Measurements from ENCODE around the gene EFCAB14. TPM values are rescaled to one million over a fixed set of nuclear protein-coding genes. Genes with fewer than 3 reads are reported as not detected.

The EFCAB14 gene
- total RNA-seq, 1 donor from 2014 or later, result 67.3 TPM

DNA sequence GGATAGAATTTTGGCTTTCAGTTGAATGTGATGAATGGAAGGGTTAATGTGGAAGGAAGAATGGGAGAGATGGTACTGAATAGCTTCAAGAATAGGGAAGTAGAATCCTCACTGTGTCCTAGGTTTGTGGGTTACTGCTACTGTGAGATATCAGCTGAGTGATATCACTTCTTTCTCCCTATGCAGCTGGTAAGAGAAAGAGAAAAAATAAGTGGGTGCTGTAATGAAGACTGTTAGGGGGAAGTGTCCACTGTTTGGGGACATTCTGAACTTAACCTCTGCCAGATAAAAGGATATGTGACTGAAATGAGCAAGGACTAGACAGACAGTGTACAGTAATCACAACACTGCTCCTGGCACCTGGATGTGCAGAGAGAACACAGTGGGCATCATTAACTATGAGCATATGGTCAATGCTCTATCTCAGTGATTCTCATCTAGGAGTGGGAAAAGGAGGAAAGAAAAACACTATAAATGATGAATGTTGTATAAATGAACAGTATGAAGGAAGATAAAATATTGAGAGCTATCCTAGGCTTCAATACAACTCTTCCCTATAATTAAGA, 76.7 kb downstream of the EFCAB14 start:
- H3K4me1 ChIP-seq, result peaks cover 11% of the 10 kb centered on the region
- H3K9me3 ChIP-seq, result no peaks in the 10 kb centered on the region
- no peak for DNase-seq (ENCODE audit: extremely low spot score in 2 of 2)
- intact Hi-C loops (cut with DNase I), result no loop called here
- H3K36me3 ChIP-seq, result peaks cover 0 to 8% of the 10 kb centered on the region in 2 donors
- no peak overlapping the region for H3K27ac ChIP-seq
- H3K4me3 ChIP-seq, result no peak overlapping the region
- H3K27me3 ChIP-seq, result no peaks in the 10 kb centered on the region
- TF ChIP-seq, protein P1, sequence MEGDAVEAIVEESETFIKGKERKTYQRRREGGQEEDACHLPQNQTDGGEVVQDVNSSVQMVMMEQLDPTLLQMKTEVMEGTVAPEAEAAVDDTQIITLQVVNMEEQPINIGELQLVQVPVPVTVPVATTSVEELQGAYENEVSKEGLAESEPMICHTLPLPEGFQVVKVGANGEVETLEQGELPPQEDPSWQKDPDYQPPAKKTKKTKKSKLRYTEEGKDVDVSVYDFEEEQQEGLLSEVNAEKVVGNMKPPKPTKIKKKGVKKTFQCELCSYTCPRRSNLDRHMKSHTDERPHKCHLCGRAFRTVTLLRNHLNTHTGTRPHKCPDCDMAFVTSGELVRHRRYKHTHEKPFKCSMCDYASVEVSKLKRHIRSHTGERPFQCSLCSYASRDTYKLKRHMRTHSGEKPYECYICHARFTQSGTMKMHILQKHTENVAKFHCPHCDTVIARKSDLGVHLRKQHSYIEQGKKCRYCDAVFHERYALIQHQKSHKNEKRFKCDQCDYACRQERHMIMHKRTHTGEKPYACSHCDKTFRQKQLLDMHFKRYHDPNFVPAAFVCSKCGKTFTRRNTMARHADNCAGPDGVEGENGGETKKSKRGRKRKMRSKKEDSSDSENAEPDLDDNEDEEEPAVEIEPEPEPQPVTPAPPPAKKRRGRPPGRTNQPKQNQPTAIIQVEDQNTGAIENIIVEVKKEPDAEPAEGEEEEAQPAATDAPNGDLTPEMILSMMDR (IDR thresholded peaks at IDR 0.05), result no peak
- no peak for TF ChIP-seq POLR2A (IDR thresholded peaks at IDR 0.05)
- no peak for TF ChIP-seq POLR2AphosphoS5 (IDR thresholded peaks at IDR 0.05; ENCODE audit: insufficient read depth in 1 of 2, low read depth in 1 of 2)

DNA sequence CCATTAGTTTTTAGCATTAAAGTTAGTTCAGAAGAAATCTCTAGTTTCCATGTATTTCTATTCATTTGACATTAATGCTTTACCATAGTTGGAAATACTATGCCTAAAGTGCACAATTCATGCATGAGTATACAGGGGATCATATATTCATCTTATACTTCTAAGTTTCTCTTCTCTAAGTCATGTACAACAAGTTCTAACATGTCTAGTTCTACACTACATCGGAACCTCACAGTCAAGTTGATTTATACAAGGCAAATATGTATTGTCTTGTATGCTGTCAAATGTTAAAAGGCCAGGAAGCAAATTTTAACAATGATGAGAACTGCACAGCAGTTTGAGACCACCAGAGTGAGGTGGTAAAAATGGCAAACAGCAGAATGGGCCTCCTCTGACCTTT, 79.4 kb downstream of the EFCAB14 start:
- H3K36me3 ChIP-seq, result peaks cover 0 to 21% of the 10 kb centered on the region in 2 donors
- H3K4me1 ChIP-seq, result peaks cover 11% of the 10 kb centered on the region
- TF ChIP-seq, protein P1 (IDR thresholded peaks at IDR 0.05), result no peak
- TF ChIP-seq POLR2AphosphoS5 (IDR thresholded peaks at IDR 0.05; ENCODE audit: insufficient read depth in 1 of 2, low read depth in 1 of 2) (no peak), POLR2A (IDR thresholded peaks at IDR 0.05) (no peak)

DNA sequence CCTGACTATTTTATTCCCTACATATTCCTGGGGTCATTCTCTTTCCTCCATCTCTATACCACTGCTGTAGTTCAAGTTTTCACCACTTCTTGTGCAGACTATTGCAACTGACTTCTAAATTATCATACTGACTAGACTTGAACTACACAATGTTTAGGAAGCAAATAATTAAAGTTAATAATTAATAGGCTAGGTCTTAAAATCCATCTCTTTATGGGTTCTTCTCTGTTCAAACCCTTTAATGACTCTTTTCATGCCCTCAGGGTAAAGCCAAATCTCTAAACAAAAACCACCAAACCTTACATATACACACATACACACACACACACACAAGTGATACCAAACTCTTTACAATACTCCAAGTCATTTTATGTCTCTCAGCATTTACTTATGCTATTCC, 80.0 kb downstream of the EFCAB14 start:
- no peak overlapping the region for H3K27ac ChIP-seq

More for the DNA sequence above, 79.4 kb downstream of the EFCAB14 start:
- Histone ChIP-seq H3K27me3 (no peaks in the 10 kb centered on the region), H3K4me3 (no peak overlapping the region), H3K27ac (no peak overlapping the region), H3K9me3 (no peaks in the 10 kb centered on the region)
- intact Hi-C loops (cut with DNase I), result no loop called here
- DNase-seq (ENCODE audit: extremely low spot score in 2 of 2), result no peak

DNA sequence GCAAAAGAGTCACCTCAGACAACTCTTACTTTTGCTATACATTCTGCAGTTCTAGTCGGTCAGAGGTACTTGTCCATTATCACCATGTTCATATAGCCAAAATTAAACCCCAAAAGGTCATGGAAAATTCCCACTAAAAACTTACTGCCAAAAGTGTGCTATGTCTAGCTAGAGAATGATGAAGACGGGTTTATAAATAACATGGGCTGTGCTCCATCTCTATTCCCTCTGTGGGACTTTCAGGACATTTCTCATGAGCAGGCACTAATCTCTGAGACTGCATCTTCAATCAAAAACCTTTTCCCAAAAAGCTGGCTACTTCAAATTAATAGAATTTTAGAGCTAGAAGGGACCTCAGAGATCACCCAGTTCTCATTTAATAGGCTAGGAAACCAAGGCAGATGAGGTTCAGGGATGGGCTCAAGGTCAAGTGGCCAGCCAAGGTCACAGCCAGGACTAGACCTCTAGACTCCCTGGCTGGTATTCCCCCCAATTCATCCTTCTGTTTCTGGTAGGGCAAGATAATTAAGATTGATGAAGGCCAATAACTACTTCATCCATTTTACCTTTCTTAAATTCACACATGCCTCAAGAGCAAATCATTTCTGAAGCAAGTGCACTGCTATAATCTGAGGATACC, 81.3 kb downstream of the EFCAB14 start:
- no peak for DNase-seq (ENCODE audit: extremely low spot score in 2 of 2)
- intact Hi-C loops (cut with DNase I), result no loop called here
- Histone ChIP-seq H3K4me1 (no peaks in the 10 kb centered on the region), H3K27me3 (no peaks in the 10 kb centered on the region), H3K4me3 (no peak overlapping the region), H3K9me3 (no peaks in the 10 kb centered on the region), H3K27ac (no peak overlapping the region), H3K36me3 (peaks cover 0 to 27% of the 10 kb centered on the region in 2 donors)
- TF ChIP-seq POLR2A (IDR thresholded peaks at IDR 0.05) (no peak), POLR2AphosphoS5 (IDR thresholded peaks at IDR 0.05; ENCODE audit: insufficient read depth in 1 of 2, low read depth in 1 of 2) (no peak)
- TF ChIP-seq, protein P1 (IDR thresholded peaks at IDR 0.05), result no peak

More for the DNA sequence above, 80.0 kb downstream of the EFCAB14 start:
- H3K27me3 ChIP-seq, result no peaks in the 10 kb centered on the region
- H3K4me1 ChIP-seq, result peaks cover 11% of the 10 kb centered on the region
- H3K36me3 ChIP-seq, result peaks cover 0 to 23% of the 10 kb centered on the region in 2 donors
- H3K4me3 ChIP-seq, result no peak overlapping the region
- TF ChIP-seq POLR2AphosphoS5 (IDR thresholded peaks at IDR 0.05; ENCODE audit: insufficient read depth in 1 of 2, low read depth in 1 of 2) (no peak), POLR2A (IDR thresholded peaks at IDR 0.05) (no peak)
- TF ChIP-seq, protein P1 (IDR thresholded peaks at IDR 0.05), result no peak
- no peaks in the 10 kb centered on the region for H3K9me3 ChIP-seq
- intact Hi-C loops (cut with DNase I), result no loop called here
- no peak for DNase-seq (ENCODE audit: extremely low spot score in 2 of 2)

DNA sequence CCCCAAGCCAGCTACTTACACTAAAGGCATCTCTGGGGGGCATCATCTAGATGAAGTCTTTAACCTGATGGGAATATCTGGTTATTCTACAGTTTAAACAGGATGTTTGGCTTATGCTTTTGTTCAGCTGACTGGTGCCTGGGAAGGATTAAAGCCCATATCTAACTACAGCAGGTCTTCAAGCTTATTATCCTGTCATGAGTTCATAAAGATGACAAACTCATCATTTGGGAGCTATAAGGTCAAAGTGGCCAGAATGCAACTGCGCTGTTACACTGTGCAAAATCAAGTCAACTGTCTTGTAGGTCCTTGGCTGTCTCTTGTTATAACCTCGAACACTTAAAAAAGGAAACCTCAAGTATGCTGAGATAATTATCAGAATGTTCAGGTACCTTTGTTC, 83.7 kb downstream of the EFCAB14 start:
- H3K9me3 ChIP-seq, result no peaks in the 10 kb centered on the region
- intact Hi-C loops (cut with DNase I), result no loop called here
- no peak for TF ChIP-seq POLR2AphosphoS5 (IDR thresholded peaks at IDR 0.05; ENCODE audit: insufficient read depth in 1 of 2, low read depth in 1 of 2)
- TF ChIP-seq, protein P1 (IDR thresholded peaks at IDR 0.05), result no peak
- TF ChIP-seq POLR2A (IDR thresholded peaks at IDR 0.05), result no peak
- peaks cover 0 to 31% of the 10 kb centered on the region in 2 donors for H3K36me3 ChIP-seq
- H3K4me3 ChIP-seq, result no peak overlapping the region
- no peak overlapping the region for H3K27ac ChIP-seq
- no peaks in the 10 kb centered on the region for H3K4me1 ChIP-seq
- no peaks in the 10 kb centered on the region for H3K27me3 ChIP-seq
- DNase-seq (ENCODE audit: extremely low spot score in 2 of 2), result no peak
